KMS-11 (cell line): ENCODE data around the gene TMEM247.

Source experiments
- H2AFZ ChIP-seq: fragments of 200-600 bp; sonication (generic); 2 replicates; pipeline ENCODE4 v1.6.1; 2016; ENCODE audit warnings: antibody characterized with exemption, mixed run types, low read depth
- H3K27ac ChIP-seq: fragments of 200-600 bp; sonication (generic); 2 replicates; pipeline ENCODE4 v1.6.1; 2016; ENCODE audit warnings: mild to moderate bottlenecking, mixed run types
- H3K27me3 ChIP-seq: fragments of 200-600 bp; sonication (generic); 2 replicates; pipeline ENCODE4 v1.6.1; 2017; ENCODE audit warnings: mild to moderate bottlenecking, low read depth, mixed run types, moderate library complexity; ENCODE audit not compliant: insufficient read depth
- H3K36me3 ChIP-seq: fragments of 200-600 bp; sonication (generic); 2 replicates; pipeline ENCODE4 v1.6.1; 2017; ENCODE audit warnings: mild to moderate bottlenecking, mixed run types; ENCODE audit not compliant: insufficient read depth
- H3K4me1 ChIP-seq: fragments of 200-600 bp; sonication (generic); 2 replicates; pipeline ENCODE4 v1.6.1; 2016; ENCODE audit warnings: mild to moderate bottlenecking, low read depth, mixed run types; ENCODE audit not compliant: poor library complexity, severe bottlenecking
- H3K4me2 ChIP-seq: fragments of 200-600 bp; sonication (generic); 2 replicates; pipeline ENCODE4 v1.7.0; 2016; ENCODE audit warnings: mild to moderate bottlenecking, mixed run types
- H3K4me3 ChIP-seq: fragments of 200-600 bp; sonication (generic); IDR thresholded peaks from 2 replicates; pipeline ENCODE4 v1.6.1; 2017; ENCODE audit warnings: low read depth, low read length, mixed read lengths; ENCODE audit not compliant: insufficient read depth
- H3K79me2 ChIP-seq: fragments of 200-600 bp; sonication (generic); 2 replicates; pipeline ENCODE4 v1.6.1; 2016; ENCODE audit warnings: low read depth, mixed run types; ENCODE audit not compliant: insufficient read depth
- H3K9ac ChIP-seq: fragments of 200-600 bp; sonication (generic); 2 replicates; pipeline ENCODE4 v1.6.1; 2016; ENCODE audit warnings: mild to moderate bottlenecking, mixed run types
- H4K20me1 ChIP-seq: fragments of 200-600 bp; sonication (generic); 2 replicates; pipeline ENCODE4 v1.6.1; 2016; ENCODE audit warnings: mild to moderate bottlenecking, mixed run types; ENCODE audit not compliant: insufficient read depth
- TF ChIP-seq, protein P1 (sequence below): fragments of 200-600 bp; sonication (generic); conservative IDR thresholded peaks from 2 replicates; pipeline ENCODE4 v1.6.1; 2017; ENCODE audit warnings: low read depth, mild to moderate bottlenecking, antibody characterized with exemption, low read length, moderate library complexity, mixed read lengths

Gene TMEM247

DNA sequence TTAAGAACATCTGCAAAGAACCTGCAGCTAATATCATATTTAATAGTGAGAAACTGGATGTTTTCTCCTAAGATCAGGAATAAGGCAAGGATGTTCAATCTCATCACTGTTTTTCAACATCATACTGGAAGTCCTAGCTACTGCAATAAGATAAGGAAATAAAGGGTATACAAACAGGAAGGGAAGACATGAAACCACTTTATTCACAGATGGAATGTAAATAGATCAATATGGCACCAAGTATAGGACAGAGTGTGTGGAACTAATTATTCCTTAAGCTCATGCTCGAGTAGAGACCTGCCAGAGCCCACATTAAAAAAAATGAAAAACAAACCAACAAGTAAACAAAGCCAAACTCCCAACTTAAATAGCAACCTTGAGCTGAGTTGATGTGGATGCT lies 41.3 kb upstream of the TMEM247 start:
- Histone ChIP-seq H3K27ac (no peak overlapping the region), H3K4me1 (no peaks in the 10 kb centered on the region), H2AFZ (no peak overlapping the region), H3K36me3 (no peaks in the 10 kb centered on the region), H3K4me2 (no peak overlapping the region), H3K27me3 (no peaks in the 10 kb centered on the region), H3K4me3 (no peak overlapping the region), H3K9ac (no peak overlapping the region), H4K20me1 (no peaks in the 10 kb centered on the region), H3K79me2 (no peaks in the 10 kb centered on the region)
- TF ChIP-seq, protein P1, sequence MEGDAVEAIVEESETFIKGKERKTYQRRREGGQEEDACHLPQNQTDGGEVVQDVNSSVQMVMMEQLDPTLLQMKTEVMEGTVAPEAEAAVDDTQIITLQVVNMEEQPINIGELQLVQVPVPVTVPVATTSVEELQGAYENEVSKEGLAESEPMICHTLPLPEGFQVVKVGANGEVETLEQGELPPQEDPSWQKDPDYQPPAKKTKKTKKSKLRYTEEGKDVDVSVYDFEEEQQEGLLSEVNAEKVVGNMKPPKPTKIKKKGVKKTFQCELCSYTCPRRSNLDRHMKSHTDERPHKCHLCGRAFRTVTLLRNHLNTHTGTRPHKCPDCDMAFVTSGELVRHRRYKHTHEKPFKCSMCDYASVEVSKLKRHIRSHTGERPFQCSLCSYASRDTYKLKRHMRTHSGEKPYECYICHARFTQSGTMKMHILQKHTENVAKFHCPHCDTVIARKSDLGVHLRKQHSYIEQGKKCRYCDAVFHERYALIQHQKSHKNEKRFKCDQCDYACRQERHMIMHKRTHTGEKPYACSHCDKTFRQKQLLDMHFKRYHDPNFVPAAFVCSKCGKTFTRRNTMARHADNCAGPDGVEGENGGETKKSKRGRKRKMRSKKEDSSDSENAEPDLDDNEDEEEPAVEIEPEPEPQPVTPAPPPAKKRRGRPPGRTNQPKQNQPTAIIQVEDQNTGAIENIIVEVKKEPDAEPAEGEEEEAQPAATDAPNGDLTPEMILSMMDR = no peak

DNA sequence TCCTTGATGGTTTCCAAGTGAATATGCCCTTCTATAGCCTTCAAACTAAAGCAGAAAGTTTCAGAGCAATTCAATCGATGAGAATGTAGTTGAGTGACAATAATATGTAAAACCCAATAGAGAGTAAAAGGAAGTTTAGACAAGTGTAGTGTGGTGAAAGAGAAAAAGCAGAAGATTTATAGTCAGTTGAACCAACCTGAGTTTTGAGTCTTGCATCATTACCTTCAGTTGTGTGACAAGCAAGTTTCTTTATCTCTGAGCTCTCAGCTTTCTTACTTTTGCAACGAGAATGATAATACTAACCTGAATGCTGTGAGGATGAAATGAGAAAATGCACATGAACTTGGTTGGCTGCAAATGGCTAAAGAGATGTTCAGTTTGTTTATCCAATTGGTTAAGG lies 40.6 kb upstream of the TMEM247 start:
- Histone ChIP-seq H3K36me3 (no peaks in the 10 kb centered on the region), H3K4me2 (no peak overlapping the region), H3K9ac (no peak overlapping the region), H3K27me3 (no peaks in the 10 kb centered on the region), H4K20me1 (no peaks in the 10 kb centered on the region), H2AFZ (no peak overlapping the region), H3K4me1 (no peaks in the 10 kb centered on the region), H3K4me3 (no peak overlapping the region), H3K27ac (no peak overlapping the region), H3K79me2 (no peaks in the 10 kb centered on the region)
- TF ChIP-seq, protein P1 = no peak

DNA sequence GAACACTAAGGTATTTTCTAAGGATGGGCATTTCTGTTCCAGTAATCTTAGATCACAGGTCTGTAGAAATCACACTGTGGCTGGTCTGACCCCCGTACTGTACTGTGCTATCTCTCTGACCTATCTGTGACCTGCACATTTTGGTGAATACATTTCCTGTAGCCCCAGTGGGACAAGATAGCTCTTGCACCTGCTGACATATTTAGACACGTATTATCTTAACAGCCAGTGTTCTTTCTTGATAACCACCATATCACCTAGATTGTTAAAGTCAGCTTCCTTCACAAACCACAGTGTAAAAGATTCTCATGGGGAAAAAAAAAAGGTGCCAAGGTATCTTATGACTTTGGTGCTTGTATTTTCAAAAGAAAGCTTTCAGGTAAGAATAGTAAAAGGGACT lies 39.8 kb upstream of the TMEM247 start:
- H2AFZ ChIP-seq = no peak overlapping the region
- H4K20me1 ChIP-seq = no peaks in the 10 kb centered on the region
- TF ChIP-seq, protein P1 = no peak
- H3K27ac ChIP-seq = no peak overlapping the region
- no peaks in the 10 kb centered on the region for H3K27me3 ChIP-seq
- no peaks in the 10 kb centered on the region for H3K36me3 ChIP-seq
- no peak overlapping the region for H3K4me2 ChIP-seq
- no peaks in the 10 kb centered on the region for H3K4me1 ChIP-seq
- H3K79me2 ChIP-seq = no peaks in the 10 kb centered on the region
- no peak overlapping the region for H3K9ac ChIP-seq
- no peak overlapping the region for H3K4me3 ChIP-seq

DNA sequence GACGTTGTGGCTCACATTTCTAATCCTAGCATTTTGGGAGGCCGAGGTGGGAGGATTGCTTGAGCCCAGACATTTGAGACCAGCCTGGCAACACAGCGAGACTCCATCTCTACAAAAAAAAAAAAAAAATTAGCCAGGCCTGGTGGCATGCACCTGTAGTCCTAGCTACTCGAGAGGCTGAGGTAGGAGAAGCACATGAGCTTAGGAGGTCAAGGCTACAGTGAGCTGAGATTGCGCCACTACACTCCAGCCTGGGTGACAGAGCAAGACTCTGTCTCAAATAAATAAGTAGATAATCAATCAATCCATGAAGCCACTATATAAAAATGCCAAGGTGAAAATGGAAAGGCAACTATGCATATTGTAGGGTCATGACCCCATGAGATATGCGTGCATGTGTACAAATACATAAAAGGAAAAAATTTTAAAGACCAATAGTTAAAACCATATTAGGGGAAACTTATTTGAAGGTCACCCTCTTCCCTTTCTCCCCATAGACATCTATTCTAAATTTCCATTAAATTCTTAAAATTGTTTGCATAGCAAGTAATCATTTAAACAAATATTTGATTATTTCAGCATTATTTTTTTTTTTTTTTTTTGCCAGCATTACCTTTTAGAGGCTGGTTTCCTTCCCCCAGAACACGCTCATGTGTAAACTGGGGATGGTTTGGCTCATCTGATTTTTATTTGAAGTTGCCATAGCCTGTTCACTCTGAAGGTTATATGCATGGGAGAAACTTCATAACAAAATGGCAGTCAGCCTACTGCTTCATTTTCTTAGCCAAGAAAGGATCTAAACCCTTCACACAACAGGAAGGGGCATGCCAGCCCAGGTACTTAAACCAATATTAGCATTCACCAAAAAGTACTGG lies 37.3 kb upstream of the TMEM247 start:
- no peaks in the 10 kb centered on the region for H4K20me1 ChIP-seq
- TF ChIP-seq, protein P1 = no peak
- H3K9ac ChIP-seq = no peak overlapping the region
- no peaks in the 10 kb centered on the region for H3K27me3 ChIP-seq
- H3K27ac ChIP-seq = no peak overlapping the region
- H3K4me3 ChIP-seq = no peak overlapping the region
- no peaks in the 10 kb centered on the region for H3K36me3 ChIP-seq
- H2AFZ ChIP-seq = no peak overlapping the region
- no peak overlapping the region for H3K4me2 ChIP-seq
- no peaks in the 10 kb centered on the region for H3K4me1 ChIP-seq
- H3K79me2 ChIP-seq = no peaks in the 10 kb centered on the region
